ENCODE measurements around the gene MLXIP.

MLXIP gene

DNA sequence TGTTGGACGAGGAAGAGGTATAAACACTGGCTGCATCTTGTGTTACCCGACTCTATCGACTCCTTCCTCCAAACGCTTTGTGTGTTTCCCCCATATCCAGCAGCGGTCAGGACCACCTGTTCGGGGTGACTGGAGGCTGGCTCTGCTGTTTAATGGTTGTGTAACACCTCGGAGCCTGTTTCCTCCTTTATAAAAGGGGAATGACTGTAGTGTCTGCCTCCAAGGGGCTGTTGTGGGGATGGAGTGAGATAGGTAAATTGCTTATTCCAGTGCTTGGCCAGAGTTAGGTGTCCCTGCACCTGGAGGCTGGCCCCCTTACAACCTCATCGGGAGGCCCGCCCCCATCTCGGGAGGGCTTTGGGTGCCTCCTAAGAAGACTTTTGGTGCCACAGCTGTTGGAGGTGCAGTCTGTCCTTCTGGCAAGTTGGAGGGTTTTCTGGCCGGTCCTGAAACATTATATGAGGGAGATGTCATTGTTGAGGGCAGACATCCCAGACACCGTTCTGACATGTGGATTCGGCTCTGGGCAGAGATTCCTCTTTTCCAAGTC lies 1.1 kb downstream of the MLXIP start:
- DNase-seq = no peak

DNA sequence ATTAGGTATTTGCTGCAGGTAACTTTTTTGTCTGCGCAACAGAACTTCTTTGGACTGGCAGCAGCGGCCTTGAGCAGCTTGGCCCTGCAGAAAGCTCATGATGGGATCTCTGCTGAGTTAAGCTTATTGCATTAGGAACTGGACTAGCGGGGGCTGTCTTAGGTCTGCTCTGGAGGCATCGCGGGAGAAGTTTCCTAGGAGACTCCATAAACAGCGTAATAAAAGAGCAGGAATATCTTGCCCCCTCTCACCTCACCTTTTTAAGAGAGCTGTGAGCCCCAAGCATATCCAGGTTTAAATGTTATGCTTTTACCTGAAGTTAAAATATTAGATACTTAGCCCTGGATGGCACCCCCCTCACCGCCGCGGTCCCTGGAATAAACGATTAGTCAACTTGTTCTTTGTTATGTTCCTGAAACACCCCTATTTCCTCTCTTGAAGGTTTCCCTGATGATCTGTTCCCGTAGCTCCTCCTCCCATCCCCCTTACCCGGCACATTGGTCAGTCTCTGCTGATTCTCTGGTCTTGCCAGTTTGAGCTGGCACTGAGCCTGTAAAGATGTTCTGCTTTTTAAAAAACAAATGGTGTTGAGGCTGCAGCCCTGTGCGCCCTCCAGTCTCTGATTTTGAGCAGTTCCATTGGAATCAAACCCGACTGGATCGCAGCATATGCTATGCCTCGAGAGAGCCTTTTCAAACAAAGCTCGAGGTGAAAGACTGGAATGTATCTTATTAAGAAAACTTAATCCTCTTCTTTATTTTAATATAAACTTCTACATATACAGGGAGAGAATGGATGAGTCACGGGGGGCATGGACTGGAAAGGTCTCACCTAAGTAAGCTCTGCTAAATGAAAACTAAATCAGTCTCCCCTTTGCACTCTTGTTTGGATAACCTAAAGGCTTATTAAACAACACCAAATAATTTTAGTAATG lies 1.9 kb downstream of the MLXIP start:
- DNase-seq = no peak

DNA sequence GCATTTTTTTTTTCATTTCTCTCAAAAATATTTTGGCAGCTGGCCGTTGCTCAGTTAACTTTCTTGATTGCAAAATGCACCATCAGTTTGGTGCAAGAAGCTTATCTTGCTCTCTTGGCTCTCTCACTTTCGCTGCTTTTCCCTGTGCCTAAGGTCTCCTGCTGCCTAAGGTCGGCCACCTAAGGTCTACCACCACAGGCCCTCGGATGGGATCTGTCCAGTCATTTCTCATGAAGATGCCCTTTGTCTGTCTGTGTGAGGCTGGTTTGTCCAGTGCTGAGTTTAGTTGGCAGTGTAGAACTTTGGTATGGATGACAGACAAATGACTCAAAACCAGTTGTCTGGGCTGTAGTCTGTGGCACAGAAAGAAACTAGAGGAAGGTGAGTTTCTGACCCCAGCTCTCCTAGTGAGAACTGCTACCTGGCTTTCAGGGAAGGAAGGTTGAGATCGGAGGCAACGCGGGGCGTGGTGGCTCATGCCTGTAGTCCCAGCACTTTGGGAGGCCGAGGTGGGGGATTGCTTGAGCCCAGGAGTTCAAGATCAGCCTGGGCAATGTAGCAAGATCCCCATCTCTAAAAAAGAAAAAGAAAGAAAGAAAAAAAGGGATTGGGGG lies 2.6 kb downstream of the MLXIP start:
- DNase-seq = peak; percentile 44

DNA sequence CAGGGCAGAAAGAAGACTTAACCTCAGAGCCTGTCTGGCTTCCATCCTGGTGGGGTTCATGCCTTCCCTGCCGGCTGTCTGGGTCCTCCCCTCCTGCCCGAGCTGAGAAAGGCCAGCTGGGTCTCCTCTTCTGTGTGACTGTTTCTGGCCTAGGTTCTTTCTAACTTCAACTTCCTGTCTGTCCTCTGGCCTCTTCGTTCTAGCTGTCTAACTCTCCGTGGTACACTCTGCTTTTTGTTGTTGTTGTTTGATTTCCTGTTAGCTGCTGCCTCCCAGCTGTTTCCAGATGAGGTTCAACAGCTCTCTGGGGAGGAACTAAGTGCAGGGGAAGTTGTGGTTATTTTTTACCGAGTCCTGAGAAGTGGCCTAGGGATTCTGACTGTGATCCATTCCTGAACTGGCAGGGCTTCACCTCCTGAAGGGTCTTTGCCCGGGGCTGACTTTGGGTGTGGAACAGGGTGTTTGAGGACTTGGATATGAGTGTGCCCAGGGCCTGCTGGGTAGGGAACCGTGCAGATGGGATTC lies 3.2 kb downstream of the MLXIP start:
- no peak for DNase-seq

DNA sequence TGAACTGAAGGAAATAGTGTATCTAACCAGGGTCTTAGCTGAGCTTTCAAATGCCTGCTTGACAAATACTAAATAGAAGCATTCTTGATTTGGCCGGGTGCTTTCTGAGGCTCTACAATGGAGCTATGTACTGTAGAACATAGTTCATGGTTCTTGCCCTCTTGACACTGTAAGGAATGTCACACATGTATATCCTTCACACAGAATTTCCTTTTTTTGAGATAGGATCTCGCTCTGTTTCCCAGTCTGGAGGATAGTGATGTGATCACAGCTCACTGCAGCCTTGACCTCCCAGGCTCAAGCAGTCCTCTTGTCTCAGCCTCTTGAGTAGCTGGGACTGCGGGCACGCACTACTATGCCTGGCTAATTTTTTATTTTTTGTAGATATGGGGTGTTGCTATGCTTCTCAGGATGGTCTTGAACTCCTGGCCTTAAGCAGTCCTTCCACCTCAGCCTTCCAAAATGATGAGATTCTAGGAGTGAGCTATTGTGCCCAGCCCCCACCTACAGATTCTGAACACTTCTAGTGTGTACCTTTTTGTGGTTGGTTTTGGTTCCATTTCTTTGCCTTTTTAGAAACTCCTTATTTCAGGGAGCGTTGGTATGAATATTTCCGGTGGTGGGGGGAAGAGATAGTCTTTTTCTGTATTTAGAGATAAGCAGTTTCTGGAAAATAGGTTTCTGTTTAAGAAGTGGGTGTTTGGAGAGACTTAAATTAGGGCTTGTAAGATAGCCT lies 4.2 kb downstream of the MLXIP start:
- DNase-seq = peak; percentile 43

DNA sequence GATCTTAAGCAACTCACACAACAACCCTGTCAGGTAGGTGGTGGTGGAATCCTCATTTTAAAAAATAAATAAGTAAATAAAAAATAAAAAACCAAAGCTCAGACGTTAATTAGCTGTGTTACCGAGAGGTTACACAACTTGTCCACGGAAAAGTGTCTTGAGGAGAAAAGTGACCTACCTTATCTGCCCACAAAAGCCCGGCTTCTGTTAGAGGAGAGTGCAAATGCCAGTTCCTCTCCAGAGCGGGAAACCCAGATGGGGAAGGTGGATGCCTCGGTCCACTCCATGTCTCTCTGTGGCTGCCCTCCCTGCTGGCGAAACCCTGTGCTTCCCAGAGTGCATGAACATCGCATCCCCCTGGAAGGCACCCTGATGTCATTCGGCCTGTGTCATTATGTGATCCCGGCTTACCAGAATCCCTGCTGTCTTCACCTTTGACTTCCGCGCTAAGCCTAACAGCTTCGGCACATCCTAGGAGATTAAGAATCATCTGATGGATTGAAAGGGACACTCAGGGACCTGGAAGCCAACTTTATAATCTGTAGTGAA lies 6.4 kb downstream of the MLXIP start:
- no peak for DNase-seq

DNA sequence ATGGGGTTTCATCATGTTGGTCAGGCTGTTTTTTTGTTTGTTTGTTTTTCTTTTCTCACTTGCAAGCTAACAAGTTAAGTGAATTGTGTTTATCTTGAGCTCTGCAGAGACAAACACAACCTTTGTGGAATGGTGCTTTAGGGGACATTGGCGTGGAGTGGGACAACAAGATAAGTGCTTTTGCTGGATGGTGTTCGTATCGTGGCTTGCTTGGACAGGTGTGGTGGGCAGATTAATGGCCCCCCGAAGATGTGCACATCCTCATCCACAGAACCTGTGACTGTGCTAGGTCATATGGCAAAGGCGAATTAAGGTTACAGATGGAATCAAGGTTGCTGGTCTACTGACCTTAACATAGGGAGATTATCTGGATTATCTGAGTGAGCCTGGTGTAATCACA lies 7.0 kb downstream of the MLXIP start:
- DNase-seq = no peak

DNA sequence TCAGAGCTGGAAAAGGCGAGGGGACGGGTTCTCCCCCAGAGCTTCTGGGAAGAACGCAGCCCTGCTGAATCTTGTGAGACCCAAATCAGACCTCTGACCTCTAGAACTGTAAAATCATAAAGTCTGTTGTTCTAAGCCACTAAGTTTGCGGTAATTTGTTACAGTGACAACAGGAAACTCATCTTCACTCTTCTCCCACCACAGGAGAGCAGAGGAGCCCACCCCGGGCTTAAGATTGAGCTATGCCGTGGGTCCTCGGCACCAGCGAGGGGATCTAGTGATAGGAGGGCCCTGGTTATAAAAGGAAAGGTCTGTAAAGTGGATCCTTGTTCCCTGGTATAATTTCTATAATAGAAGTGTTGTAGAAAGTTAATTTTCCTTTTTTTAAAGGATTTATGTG lies 7.6 kb downstream of the MLXIP start:
- no peak for DNase-seq

DNA sequence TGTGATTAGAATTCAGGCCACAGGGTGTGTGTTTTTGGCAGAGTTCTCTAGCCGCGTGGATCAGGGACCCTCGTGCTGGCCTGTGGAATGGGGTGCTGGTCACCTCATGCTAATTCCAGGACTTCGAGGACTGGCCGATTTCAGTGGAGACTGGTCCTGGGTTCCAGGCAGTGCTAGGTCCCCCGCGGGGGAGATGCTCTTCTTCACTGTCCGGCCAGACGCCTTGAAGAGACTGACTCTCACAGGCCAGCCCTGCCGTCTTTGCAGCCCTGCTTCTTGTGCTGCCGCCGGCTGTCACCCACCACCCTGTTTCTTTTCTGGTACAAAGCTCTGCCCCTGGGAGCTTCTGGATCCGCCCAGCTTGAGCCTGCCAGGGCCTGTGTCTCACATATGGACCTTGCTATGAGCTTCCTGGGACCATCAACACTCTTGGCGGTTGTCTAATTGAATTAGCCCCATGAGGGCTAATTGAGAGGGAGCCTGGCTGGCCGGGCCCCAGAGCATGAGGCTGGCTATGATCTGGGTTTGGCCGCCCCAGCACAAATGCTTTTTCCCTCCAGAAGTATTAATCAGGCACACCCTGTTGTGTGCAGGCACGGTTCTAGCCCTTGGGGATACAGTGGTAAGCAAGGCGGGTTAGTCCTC lies 8.2 kb downstream of the MLXIP start:
- no peak for DNase-seq

DNA sequence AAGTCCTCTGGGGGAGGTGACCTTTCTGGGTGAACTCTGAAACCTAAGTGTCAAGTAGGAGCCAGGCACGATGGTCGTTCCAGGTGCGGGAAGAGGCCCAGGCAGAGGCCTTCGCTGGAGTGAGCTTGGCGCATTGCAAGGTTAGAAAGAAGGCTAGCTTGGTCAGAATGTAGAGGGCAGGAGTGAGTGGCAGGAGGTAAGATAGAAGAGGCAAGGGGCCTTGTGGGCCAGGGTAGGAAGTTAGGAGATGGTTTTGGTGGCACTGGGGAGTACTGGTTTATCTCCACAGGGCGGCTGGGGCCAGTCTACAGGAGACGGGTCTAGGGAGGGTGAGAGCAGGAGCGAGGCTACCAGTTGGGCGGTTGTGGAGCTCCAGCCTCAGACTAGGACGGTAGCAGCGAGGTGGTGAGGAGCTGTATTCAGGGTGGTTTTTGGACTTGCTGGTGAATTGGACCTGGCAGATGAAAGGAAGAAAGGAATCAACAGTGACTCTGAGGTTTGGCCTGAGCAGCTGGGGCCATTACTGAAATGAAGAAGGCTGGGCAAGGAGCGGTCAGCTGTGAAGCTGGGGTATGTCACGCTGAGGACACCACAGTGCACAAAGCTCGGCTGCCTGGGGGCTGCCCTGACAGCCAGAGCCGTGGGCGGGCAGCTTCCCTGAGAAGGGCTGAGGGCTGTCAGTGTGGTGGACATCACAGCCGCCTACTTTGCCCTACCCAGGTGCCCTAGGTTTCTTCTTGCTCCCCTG lies 9.0 kb downstream of the MLXIP start:
- DNase-seq = no peak

DNA sequence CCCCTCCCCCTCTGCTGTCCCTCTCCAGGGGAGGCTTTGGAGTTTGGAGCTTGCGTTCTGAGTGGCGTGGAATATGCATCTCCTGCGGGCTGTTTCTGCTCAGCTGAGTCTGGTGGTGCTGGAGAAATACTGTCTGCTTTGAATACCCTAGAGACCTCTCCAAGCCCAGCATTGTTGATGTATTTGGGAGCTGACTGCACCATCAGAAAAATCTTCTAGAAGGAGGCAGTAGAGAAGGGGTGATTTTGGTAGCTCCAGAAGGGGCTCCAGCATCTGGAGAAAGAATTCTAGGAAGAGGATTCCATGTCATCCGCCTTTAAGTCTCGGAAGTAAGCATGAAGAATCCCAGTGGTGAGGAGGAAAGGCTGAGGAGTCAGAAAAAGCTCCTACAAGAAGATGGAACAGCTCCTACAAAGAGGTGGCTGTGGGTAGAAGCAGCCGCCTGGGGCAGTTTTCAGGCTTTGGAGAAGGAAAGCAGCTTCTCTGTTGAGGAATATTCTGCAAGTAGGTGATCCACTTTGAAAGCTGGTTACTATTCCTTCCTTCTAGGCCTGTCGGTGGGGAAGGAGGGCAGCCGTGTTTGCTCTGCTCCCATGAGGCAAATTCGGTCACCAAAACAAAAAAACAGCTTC lies 9.7 kb downstream of the MLXIP start:
- no peak for DNase-seq

DNA sequence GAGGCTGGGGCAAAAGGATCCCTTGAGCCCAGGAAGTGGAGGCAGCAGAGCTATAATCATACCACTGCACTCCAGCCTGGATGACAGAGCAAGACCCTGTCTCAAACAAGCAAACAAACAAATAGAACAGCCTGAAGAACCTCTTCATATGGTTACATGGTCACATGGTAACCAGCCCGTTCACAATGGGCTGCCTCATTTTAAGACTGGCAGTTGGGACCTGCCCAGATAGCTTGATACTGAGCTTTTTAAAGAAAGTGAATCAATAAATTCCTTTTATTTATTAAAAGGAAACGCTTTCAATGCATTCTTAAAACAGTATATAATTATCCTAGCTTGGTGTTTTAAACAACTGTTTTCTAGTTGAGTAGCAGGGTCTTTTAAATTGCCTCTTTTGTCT lies 10.5 kb downstream of the MLXIP start:
- DNase-seq = no peak

DNA sequence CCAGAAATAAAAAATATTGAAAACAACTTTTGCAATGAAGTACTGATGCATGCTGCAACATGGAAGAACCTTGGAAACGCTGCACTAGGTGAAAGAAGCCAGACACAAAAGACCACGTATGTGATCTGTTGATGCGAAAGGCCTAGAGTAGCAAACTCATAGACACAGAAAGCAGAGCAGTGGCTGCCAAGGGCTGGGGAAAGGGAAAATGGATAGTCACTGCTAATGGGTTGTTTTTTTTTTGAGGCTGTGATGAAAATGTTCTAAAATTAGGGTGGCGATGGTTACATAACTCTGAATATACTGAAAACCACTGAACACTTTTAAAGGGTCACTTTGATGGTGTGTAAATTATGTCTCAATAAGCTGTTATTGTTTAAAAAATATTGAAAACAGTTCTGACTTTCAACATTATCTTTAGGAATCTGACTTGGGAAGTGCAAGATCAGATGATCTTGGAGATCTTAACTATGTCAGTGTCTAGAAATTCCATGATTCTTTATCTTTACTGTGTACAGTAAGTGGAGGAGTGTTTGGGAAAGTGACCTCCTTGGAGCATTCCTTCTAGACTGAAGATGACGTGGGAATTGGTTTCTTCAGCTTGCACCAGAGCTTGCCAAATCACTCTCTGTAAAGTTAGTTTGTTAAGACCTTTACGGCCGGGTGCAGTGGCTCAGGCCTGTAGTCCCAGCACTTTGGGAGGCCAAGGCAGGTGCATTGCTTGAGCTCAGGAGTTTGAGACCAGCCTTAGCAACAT lies 12.4 kb downstream of the MLXIP start:
- no peak for DNase-seq

DNA sequence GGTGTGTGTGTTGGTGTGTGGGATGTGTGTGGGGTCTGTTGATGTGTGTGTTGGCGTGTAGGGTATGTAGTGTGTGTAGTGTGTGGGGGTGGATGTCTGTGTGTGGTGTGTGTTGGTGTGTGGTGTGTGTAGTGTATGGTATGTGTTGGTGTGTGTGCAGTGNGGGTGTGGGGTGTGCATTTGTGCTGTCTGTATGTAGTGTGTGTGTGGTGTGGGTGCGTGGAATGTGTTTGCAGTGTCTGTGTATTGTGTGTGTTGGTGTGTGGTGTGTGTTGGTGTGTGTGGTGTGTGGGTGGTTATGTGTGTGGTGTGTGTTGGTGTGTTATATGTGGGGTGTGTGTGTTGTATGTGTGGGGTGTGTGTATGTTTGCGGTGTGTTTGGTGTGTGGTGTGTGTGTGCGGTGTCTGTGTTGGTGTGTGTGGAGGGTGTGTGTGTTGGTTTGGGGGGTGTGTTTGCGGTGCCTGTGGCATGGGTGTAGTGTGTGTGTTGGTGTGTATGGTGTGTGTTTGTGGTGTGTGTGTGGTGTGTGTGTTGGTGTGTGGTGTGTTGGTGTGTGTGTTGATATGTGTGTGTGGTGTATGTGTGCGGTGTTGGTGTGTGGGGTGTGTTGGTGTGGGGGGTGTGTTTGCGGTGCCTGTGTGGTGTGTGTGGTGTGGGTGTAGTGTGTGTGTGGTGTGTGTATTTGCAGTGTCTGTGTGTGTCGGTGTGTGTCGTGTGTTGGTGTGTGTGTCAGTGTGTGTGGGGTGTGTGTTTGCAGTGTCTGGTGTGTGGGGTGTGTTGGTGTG lies 14.7 kb downstream of the MLXIP start:
- no peak for DNase-seq

DNA sequence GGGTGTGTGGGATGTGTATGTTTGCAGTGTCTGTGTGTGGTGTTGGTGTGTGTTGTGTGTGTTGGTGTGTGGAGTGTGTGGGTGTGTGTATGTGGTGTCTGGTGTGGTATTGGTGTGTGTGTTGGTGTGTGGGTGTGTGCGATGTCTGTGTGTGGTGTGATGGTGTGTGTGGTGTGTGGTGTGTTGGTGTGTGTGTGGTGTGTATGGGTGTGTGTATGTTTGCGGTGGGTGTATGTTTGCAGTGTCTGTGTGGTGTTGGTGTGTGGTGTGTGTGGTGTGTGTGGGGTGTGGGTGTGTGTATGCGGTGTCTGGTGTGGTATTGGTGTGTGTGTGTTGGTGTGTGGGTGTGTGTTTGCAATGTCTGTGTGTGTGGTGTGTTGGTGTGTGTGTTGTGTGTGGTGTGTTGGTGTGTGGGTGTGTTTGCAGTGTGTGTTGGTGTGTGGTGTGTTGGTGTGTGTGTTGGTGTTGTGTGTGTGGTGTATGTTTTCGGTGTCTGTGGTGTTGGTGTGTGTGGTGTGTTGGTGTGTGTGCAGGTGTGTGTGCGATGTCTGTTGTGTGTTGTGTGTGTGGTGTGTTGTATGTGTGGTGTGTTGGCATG lies 15.7 kb downstream of the MLXIP start:
- DNase-seq = no peak

DNA sequence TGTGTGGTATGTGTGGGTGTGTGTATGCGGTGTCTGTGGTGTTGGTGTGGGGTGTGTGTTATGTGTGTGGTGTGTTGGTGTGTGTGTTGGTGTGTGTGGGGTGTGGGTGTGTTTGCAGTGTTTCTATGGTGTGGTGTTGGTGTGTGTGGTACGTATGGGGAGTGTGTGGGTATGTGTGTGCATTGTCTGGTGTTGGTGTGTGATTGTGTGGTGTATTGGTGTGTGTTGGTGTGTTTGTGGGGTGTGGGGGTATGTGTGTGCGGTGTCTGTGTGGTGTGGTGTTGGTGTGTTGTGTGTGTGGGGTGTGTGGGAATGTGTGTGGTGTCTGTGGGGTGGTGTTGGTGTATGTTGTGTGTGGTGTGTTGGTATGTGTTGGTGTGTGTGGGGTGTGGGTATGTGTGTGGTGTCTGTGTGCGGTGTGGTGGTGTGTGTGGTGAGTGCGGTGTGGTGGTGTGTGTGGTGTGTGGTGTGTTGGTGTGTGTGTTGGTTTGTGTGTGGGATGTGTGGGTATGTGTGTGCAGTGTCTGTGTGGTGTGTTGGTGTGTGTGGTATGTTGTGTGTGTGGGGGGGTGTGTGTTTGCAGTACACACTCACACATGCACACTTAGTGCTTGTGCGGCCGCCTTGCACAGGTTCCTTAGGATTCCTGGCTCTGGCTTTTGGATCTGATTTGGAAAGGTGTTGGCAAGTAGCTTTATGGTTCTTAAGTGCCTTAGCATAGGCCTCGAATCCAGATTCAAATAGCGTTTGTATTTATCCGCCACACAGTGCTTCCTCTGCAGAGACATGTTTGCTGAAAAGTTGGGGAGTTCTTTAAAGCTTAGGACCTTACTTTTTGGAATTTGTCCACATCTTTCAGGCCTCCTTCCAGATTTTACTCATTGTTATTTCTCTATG lies 16.4 kb downstream of the MLXIP start:
- no peak for DNase-seq

DNA sequence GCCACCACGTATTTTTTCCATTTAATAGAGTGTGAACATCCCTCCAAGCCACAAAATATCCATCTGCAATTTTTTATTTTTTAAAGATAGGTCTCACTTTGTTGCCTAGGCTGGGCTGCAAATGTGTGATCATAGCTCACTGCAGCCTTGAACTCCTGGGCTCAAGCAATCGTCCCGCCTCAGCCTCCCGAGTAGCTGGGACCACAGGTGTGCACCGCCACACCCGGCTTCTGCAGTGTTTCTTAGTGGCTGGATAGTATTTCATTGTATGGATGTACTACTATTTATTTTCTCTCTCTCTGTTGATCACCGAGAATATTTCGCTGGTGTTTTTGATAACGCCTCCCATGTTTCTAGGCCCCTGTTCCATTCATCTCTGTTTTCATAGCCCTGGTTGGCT lies 17.5 kb downstream of the MLXIP start:
- no peak for DNase-seq

DNA sequence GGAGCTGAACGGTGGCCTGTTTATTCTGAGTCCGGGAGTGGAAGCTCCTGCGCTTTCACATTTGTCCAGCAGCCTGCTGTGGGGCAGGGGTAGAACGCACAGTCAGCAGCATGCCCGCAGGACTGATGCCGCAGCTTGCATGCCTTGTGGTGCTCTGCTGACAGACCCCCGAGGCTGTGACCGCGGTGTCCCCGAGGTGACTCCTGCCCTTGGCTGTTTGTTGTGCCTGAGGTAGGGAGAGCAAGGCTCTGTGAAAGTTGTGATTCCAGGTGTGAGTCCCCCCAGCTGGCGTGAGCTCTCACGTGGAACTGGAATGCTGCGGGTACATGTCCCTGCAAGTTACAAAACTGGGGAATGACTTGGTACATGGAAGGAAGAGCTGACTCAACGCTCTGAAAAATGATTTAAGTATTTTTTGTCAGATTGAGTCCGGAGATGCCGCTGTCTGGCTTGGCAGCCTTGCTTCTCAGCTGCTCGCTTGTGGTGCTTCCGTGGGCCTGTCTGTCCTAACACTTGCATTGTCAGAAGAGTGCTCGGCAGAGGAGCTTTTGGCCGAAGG lies 18.1 kb downstream of the MLXIP start:
- DNase-seq = no peak
